SKM-1 treated with dmso at 0.1 percent for 144 hours (cell line): ENCODE measurements around the gene CAMTA1.

ENCODE experiments used
- DNase-seq: peaks from one replicate; lab custom pipeline; 2025; ENCODE audit not compliant: unreplicated experiment; lab: John Stamatoyannopoulos, UW

The CAMTA1 gene

GRCh38 chr1:7717748-7718368 lies 932.6 kb downstream of the CAMTA1 start:
- no peak for DNase-seq

- DNase-seq = no peak
These were observed 934.3 kb downstream of the CAMTA1 start for GRCh38 chr1:7719468-7720094.

- DNase-seq = no peak
These were observed 936.9 kb downstream of the CAMTA1 start for GRCh38 chr1:7721940-7722669.

- no peak for DNase-seq
These were observed 937.4 kb downstream of the CAMTA1 start for GRCh38 chr1:7722670-7723012.

DNA sequence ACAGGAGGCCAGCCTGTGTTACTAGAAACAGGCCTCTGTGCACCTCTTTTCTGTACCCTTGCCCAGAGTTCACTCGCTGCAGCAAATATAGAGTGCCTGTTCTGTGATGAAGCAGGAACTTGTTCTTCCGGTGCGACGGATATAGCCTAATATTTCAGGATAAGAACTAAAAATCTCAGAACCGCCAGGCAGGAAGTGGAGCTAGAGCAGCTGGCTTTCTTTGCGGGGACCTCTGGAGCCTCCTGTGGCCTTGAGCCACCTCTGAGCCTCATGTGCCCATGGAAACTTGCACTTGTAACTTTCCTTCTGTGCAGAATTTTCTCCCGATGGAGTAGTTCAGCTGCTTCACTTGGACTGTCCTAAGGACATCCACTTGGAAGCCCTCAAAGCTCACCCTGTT lies 941.4 kb downstream of the CAMTA1 start:
- no peak for DNase-seq

- DNase-seq = no peak
These were observed 942.7 kb downstream of the CAMTA1 start for GRCh38 chr1:7727809-7728471.

DNA sequence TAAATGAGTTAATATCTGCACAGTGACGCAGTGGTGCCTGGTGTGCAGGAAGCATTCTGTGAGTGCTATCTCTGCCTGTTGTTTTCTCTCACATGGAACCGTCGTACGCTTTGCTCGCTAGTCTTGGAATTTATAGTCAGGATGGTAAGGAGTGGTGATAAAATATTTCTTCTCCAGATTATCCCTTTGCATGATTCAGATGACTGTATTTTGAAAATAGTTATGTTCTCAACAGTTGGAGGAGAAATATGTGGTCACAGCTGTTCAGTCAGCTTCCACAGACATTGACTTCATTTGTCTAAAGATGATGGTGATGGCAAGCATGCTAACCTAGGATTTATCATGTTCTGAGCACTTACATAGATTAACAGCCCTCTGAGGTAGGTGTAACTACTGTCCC lies 944.5 kb downstream of the CAMTA1 start:
- no peak for DNase-seq

DNA sequence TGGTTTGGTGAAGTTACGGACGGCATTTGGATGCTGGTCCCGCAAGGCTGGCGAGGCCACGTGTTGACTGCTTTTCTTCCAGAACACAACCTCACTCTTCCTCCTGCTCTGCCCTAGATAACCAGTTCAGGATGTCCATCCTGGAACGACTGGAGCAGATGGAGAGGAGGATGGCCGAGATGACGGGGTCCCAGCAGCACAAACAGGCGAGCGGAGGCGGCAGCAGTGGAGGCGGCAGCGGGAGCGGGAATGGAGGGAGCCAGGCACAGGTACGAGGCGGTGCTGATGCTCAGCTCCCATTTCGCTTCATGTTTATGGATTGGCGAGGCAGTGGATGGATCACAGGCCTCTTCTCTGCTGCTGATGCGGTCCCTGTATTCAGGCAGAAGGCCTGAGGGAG lies 947.1 kb downstream of the CAMTA1 start:
- no peak for DNase-seq

- no peak for DNase-seq
These were observed 948.0 kb downstream of the CAMTA1 start for GRCh38 chr1:7733276-7733675.

DNA sequence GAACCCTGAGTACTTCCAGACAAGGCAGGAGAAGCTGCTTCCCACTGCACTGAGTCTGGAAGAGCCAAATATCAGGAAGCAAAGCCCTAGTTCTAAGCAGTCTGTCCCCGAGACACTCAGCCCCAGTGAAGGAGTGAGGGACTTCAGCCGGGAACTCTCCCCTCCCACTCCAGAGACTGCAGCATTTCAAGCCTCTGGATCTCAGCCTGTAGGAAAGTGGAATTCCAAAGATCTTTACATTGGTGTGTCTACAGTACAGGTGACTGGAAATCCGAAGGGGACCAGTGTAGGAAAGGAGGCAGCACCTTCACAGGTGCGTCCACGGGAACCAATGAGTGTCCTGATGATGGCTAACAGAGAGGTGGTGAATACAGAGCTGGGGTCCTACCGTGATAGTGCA lies 952.8 kb downstream of the CAMTA1 start:
- no peak for DNase-seq

GRCh38 chr1:7743346-7743745 lies 958.1 kb downstream of the CAMTA1 start:
- no peak for DNase-seq

DNA sequence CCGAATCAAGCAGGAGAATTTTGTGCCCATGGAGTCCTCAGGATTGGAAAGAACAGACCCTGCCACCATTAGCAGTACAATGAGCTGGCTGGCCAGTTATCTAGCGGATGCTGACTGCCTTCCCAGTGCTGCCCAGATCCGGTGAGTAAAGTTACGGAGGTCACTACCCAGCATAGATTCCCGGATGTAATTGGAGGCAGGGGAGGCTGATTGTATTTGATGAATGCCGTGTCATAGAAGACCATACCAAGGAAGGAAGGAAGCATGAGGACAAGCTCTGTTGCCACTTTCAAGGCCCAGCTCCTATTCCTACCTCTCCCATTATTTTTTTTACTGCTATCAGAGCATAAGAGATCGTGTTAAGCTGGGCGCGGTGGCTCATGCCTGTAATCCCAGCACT lies 959.6 kb downstream of the CAMTA1 start:
- no peak for DNase-seq

DNA sequence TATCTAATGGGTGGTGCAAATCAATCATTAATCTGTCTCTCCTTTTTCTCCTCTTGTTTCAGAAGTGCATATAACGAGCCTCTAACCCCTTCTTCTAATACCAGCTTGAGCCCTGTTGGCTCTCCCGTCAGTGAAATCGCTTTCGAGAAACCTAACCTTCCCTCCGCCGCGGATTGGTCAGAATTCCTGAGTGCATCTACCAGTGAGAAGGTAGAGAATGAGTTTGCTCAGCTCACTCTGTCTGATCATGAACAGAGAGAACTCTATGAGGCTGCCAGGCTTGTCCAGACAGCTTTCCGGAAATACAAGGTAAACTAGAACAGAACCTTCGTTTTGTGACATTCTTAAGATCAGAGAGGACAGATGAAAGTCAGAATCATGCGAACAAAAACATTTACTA lies 960.5 kb downstream of the CAMTA1 start:
- no peak for DNase-seq

GRCh38 chr1:7747605-7748004 lies 962.4 kb downstream of the CAMTA1 start:
- no peak for DNase-seq

DNA sequence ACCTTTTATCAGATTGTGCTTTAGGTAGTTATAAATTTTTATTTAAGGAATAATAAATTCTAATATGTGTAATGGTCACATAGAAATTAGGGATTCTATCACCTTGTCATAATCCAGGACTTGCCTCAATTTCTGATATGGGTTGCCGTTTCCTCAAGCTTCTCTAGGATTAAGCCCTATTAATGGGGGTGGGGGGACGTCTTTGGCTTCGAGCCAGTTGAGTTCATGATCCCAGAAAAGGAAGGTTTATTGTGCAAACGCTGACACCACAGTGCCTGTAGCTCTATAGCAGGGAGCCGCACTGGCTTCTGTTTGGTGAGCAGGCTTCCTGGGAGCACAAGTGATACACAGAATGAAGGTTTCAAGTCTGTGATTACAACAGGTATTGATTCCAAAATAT lies 963.9 kb downstream of the CAMTA1 start:
- DNase-seq = no peak

DNA sequence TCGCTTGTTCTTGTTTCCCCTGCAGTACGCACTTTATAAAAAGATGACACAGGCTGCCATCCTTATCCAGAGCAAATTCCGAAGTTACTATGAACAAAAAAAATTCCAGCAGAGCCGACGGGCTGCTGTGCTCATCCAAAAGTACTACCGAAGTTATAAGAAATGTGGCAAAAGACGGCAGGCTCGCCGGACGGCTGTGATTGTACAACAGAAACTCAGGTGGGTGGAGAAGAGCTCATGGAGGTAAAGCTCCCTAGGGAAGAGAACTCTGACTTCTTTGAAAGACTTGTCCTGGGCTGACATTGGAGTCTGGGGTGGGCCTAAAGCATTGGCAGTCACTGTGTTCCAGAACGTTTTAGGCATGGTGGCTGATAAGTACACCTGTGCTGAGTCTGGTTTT lies 965.9 kb downstream of the CAMTA1 start:
- no peak for DNase-seq

DNA sequence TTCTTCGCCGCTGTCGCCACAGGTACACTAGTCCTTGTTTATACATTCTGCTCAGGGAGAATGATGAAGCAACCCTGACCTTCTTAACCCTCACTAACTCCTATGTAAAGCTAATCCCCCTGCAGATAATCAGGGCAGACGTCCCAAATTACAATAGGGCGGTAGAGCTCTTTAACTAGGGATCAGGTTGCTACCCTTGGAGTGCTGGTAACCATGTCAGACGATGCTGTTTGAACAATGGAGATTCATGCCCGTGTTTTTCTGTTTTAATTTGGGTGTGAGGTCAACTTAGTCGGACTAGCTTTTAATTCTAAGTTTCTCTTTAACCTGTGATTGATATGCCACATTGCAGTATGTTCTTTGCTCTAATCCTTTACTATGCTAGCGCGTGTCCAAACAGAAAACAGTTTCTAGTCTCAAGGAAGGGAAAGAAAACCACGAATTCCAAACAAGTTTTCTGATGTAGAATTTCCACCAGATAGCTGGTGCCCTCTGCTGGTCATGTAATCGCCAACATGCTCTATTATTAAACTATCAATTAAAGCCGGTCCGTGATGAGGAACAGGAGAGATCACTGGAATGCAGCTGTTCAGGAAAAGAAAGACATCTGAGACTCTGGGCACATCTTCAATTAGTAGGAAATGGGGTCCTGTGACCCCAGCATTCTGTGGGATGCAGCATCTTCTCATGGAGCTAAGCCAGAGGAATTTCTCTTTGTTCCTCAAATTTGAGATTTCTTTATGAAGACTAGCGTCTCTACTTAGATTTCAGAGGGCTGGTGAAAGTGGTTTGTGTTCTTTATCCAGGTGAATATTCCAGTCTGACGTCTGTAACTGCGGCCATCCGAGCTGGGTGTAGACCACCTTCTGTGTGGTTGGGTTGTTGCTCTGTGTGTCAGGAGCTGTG lies 967.5 kb downstream of the CAMTA1 start:
- peak; percentile 33 for DNase-seq

GRCh38 chr1:7753641-7754040 lies 968.4 kb downstream of the CAMTA1 start:
- no peak for DNase-seq

DNA sequence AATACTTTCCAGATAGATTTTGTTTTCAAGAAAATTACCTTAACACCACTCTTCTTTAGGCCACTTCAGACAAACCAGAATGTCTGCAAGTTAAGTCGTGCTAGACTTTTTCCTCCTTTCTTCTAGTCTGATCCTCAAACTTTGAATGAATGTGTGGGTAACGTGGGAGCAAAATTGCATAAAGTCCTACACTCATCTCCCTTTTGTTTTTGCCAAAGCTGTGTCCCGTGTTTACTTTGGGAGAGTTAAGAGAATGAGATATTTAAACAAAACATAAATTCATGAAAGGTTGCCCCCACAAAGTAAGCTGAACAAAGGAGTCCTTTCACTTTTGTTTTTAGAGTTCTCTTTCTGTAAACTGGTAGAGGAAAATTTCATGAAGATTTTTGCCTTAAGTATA lies 969.0 kb downstream of the CAMTA1 start:
- no peak for DNase-seq

- no peak for DNase-seq
These were observed 970.2 kb downstream of the CAMTA1 start for GRCh38 chr1:7755448-7755847.

DNA sequence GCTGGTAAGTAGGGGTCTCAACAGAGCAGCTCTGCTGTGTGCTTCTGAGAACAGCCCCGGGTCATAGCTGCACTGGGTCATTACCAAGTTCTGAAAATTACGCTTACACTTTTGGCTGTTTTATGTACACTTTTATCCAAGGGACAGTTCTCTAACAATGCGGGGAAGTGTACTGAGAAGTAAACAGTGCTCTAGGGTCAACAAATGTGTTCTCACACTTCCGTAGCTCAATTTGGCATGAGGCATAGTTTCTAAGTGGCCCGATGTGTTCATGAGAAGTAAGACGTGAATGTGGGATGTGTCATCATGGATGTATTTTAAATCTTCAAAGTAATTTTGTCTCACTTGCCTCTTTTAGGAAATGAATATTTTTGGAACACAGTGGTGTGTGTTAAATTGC lies 975.0 kb downstream of the CAMTA1 start:
- no peak for DNase-seq
